H1 (cell line): ENCODE measurements around the gene BTNL8. TPM values are rescaled to one million over a fixed set of nuclear protein-coding genes. Genes with fewer than 3 reads are reported as not detected.

ENCODE experiments used
- CTCF ChIA-PET: fragments of 300-600 bp; sonication (Branson Sonifier 250); formaldehyde crosslinking; loops from one replicate; lab custom pipeline; 2021; ENCODE audit not compliant: partially characterized antibody; lab: Charles Lee
- POLR2A ChIA-PET: fragments of 300-600 bp; sonication (Branson Sonifier 250); formaldehyde crosslinking; loops from one replicate; lab custom pipeline; 2021; ENCODE audit warnings: inconsistent platforms; ENCODE audit not compliant: partially characterized antibody; lab: Charles Lee
- DNase-seq, 2 experiments: peaks; one replicate each; pipeline versions ENCODE4 v3.0.0 to v3.0.0-alpha.2; 2010 to 2022; ENCODE audit warnings: low spot score in 2 of 2, low read depth in 1 of 2, mixed read lengths in 1 of 2
- FAIRE-seq: peaks from 2 replicates; lab custom pipeline; 2011; peaks lifted over from hg19 to GRCh38; lab: Jason Lieb, UNC
- H2AFZ ChIP-seq: 2 replicates; pipeline ENCODE4 v1.8.1; 2012; ENCODE audit warnings: low read length, inconsistent platforms
- H2AK5ac ChIP-seq: 2 replicates; pipeline ENCODE4 v1.6.1; 2013; ENCODE audit warnings: low read depth, low read length
- H2BK120ac ChIP-seq: replicated peaks from 2 replicates; pipeline ENCODE3; 2013; ENCODE audit warnings: low read depth, low read length, inconsistent platforms
- H2BK12ac ChIP-seq: 2 replicates; pipeline ENCODE4 v1.6.1; 2013; ENCODE audit warnings: low read depth, low read length
- H2BK15ac ChIP-seq: 2 replicates; pipeline ENCODE4 v1.6.1; 2013; ENCODE audit warnings: low read length
- H2BK20ac ChIP-seq: 2 replicates; pipeline ENCODE4 v1.6.1; 2013; ENCODE audit warnings: low read length
- H2BK5ac ChIP-seq: 2 replicates; pipeline ENCODE4 v1.6.1; 2013; ENCODE audit warnings: low read depth, low read length
- H3K14ac ChIP-seq: 2 replicates; pipeline ENCODE4 v1.6.1; 2013; ENCODE audit warnings: inconsistent platforms; ENCODE audit not compliant: insufficient read length
- H3K18ac ChIP-seq: 2 replicates; pipeline ENCODE4 v1.6.1; 2013; ENCODE audit warnings: low read length; ENCODE audit errors: extremely low read depth
- H3K23ac ChIP-seq: 2 replicates; pipeline ENCODE4 v1.6.1; 2013; ENCODE audit warnings: inconsistent platforms; ENCODE audit not compliant: insufficient read length
- H3K23me2 ChIP-seq: 2 replicates; pipeline ENCODE4 v1.6.1; 2013; ENCODE audit warnings: low read depth, low read length
- H3K27ac ChIP-seq: 2 replicates; pipeline ENCODE4 v1.6.1; 2011; ENCODE audit warnings: low read depth, low read length, inconsistent platforms
- H3K27me3 ChIP-seq, 4 experiments: replicated peaks in 1 of 4; 1 replicate in 1 of 4; 2 replicates in 3 of 4; pipeline versions ENCODE4 v1.6.1 to v1.8.1; 2011 to 2013; ENCODE audit warnings: low read length in 3 of 4, mild to moderate bottlenecking in 3 of 4, inconsistent platforms in 2 of 4, mixed read lengths in 2 of 4, moderate library complexity in 1 of 4; ENCODE audit not compliant: control insufficient read depth in 3 of 4, insufficient read depth in 3 of 4; ENCODE audit errors: extremely low read depth in 1 of 4
- H3K36me3 ChIP-seq, 4 experiments: 2 replicates each; pipeline versions ENCODE4 v1.6.1 to v1.8.1; 2011 to 2013; ENCODE audit warnings: mild to moderate bottlenecking in 4 of 4, low read length in 3 of 4, moderate library complexity in 2 of 4, control low read depth in 1 of 4, inconsistent platforms in 1 of 4; ENCODE audit not compliant: insufficient read depth in 4 of 4, control insufficient read depth in 2 of 4
- H3K4ac ChIP-seq: replicated peaks from 2 replicates; pipeline ENCODE3; 2013; ENCODE audit warnings: low read length, low read depth, mixed read lengths, inconsistent platforms; ENCODE audit not compliant: insufficient read length
- H3K4me1 ChIP-seq, 4 experiments: replicated peaks in 1 of 4; 1 replicate in 1 of 4; 2 replicates in 3 of 4; pipeline versions ENCODE4 v1.6.1 to v1.8.1; 2011 to 2013; ENCODE audit warnings: low read length in 3 of 4, inconsistent platforms in 2 of 4, mixed read lengths in 1 of 4; ENCODE audit not compliant: insufficient read depth in 4 of 4, control insufficient read depth in 3 of 4
- H3K4me2 ChIP-seq, 2 experiments: 2 replicates each; pipeline versions ENCODE4 v1.6.1 to v1.8.1; 2011 to 2013; ENCODE audit warnings: low read depth in 2 of 2, low read length in 2 of 2, control low read depth in 1 of 2, inconsistent platforms in 1 of 2, mild to moderate bottlenecking in 1 of 2; ENCODE audit not compliant: insufficient read depth in 1 of 2
- H3K4me3 ChIP-seq, 4 experiments: fragments of 200-600, 300-600 bp in 1 of 4; sonication (generic), shearing (Covaris generic), sonication (Bioruptor Twin) in 1 of 4; 2 replicates each; pipeline versions ENCODE4 v1.5.1 to v1.8.1; 2011 to 2016; ENCODE audit warnings: low read length in 4 of 4, low read depth in 3 of 4, control low read depth in 2 of 4, inconsistent platforms in 2 of 4, mild to moderate bottlenecking in 2 of 4, mixed read lengths in 1 of 4, moderate library complexity in 1 of 4; ENCODE audit not compliant: insufficient read depth in 2 of 4; ENCODE audit errors: extremely low read depth in 1 of 4
- H3K56ac ChIP-seq: replicated peaks from 2 replicates; pipeline ENCODE3; 2013; ENCODE audit warnings: low read depth, mild to moderate bottlenecking, mixed read lengths, low read length, inconsistent platforms; ENCODE audit not compliant: insufficient read length
- H3K79me1 ChIP-seq: 2 replicates; pipeline ENCODE4 v1.6.1; 2013; ENCODE audit warnings: low read depth, low read length, control low read depth
- H3K79me2 ChIP-seq, 2 experiments: 2 replicates each; pipeline versions ENCODE4 v1.6.1 to v1.8.1; 2012 to 2013; ENCODE audit warnings: low read length in 2 of 2, mild to moderate bottlenecking in 2 of 2, inconsistent platforms in 1 of 2; ENCODE audit not compliant: insufficient read depth in 2 of 2, control insufficient read depth in 1 of 2
- H3K9ac ChIP-seq, 4 experiments: replicated peaks in 1 of 4; 1 replicate in 1 of 4; 2 replicates in 3 of 4; pipeline versions ENCODE4 v1.6.1 to v1.8.1; 2011 to 2013; ENCODE audit warnings: low read depth in 3 of 4, low read length in 3 of 4, control low read depth in 2 of 4, mild to moderate bottlenecking in 2 of 4, moderate library complexity in 2 of 4, inconsistent platforms in 1 of 4; ENCODE audit errors: extremely low read depth in 1 of 4
- H3K9me3 ChIP-seq, 2 experiments: 2 replicates each; pipeline versions ENCODE4 v1.6.1 to v1.8.1; 2012 to 2013; ENCODE audit warnings: mild to moderate bottlenecking in 2 of 2, moderate library complexity in 2 of 2, control low read depth in 1 of 2, inconsistent platforms in 1 of 2, low read depth in 1 of 2, low read length in 1 of 2, mixed read lengths in 1 of 2; ENCODE audit not compliant: insufficient read depth in 2 of 2
- H4K20me1 ChIP-seq, 2 experiments: replicated peaks in 1 of 2; 2 replicates each; pipeline versions ENCODE3 to v1.8.1; 2011 to 2013; ENCODE audit warnings: inconsistent platforms in 2 of 2, low read length in 2 of 2, mild to moderate bottlenecking in 1 of 2; ENCODE audit not compliant: insufficient read depth in 2 of 2, control insufficient read depth in 1 of 2
- H4K5ac ChIP-seq: 2 replicates; pipeline ENCODE4 v1.6.1; 2013; ENCODE audit warnings: low read length, low read depth, mixed read lengths, inconsistent platforms; ENCODE audit not compliant: insufficient read length
- H4K8ac ChIP-seq: 2 replicates; pipeline ENCODE4 v1.8.0; 2013; ENCODE audit warnings: mild to moderate bottlenecking, moderate library complexity, low read length, inconsistent platforms; ENCODE audit not compliant: insufficient read depth; ENCODE audit errors: extremely low read depth
- H4K91ac ChIP-seq: replicated peaks from 2 replicates; pipeline ENCODE3; 2013; ENCODE audit warnings: low read length, mixed read lengths, inconsistent platforms; ENCODE audit not compliant: insufficient read length
- BCL11A ChIP-seq, 2 experiments: IDR thresholded peaks; one replicate each; pipeline ENCODE4 v1.6.1; 2011; ENCODE audit warnings: low read depth in 2 of 2, low read length in 2 of 2, mild to moderate bottlenecking in 2 of 2
- BRCA1 ChIP-seq: IDR thresholded peaks from 2 replicates; pipeline ENCODE4 v1.6.1; 2012; ENCODE audit warnings: low read depth, low read length, improper control_type of control experiment
- CEBPB ChIP-seq: IDR thresholded peaks from 2 replicates; pipeline ENCODE4 v1.6.1; 2012; ENCODE audit warnings: low read depth, low read length
- CREB1 ChIP-seq: IDR thresholded peaks from 2 replicates; pipeline ENCODE4 v1.6.1; 2012; ENCODE audit warnings: inconsistent platforms
- CTBP2 ChIP-seq: IDR thresholded peaks from 2 replicates; pipeline ENCODE4 v1.7.0; 2011; ENCODE audit warnings: borderline replicate concordance, mild to moderate bottlenecking, moderate library complexity, mixed read lengths, low read length; ENCODE audit not compliant: insufficient read depth, insufficient read length
- EZH2 ChIP-seq: fragments of 200-600 bp; sonication (generic); IDR thresholded peaks from 2 replicates; pipeline ENCODE4 v1.7.1; 2012; ENCODE audit warnings: low read depth, mild to moderate bottlenecking, moderate library complexity, low read length, inconsistent platforms; ENCODE audit not compliant: severe bottlenecking
- FOSL1 ChIP-seq: IDR thresholded peaks from 2 replicates; pipeline ENCODE4 v1.6.1; 2011; ENCODE audit warnings: mild to moderate bottlenecking, low read depth, low read length, moderate library complexity; ENCODE audit not compliant: insufficient read depth
- KDM4A ChIP-seq: IDR thresholded peaks from one replicate; pipeline ENCODE4 v1.7.1; 2012; ENCODE audit warnings: low read depth, mild to moderate bottlenecking, moderate library complexity, low read length, inconsistent platforms; ENCODE audit not compliant: severe bottlenecking
- RFX5 ChIP-seq: IDR thresholded peaks from 2 replicates; pipeline ENCODE4 v1.6.1; 2011; ENCODE audit warnings: low read depth, low read length, improper control_type of control experiment, borderline replicate concordance
- SP2 ChIP-seq: IDR thresholded peaks from 2 replicates; pipeline ENCODE4 v1.6.1; 2012; ENCODE audit warnings: mild to moderate bottlenecking, low read length, inconsistent platforms
- TAF1 ChIP-seq: IDR thresholded peaks from 2 replicates; pipeline ENCODE4 v1.6.1; 2011; ENCODE audit warnings: mild to moderate bottlenecking, low read depth, low read length
- TAF7 ChIP-seq: optimal IDR thresholded peaks from 2 replicates; pipeline ENCODE3; 2011; ENCODE audit warnings: low read depth, mild to moderate bottlenecking, inconsistent platforms, low read length, moderate library complexity, borderline replicate concordance
- TEAD4 ChIP-seq: IDR thresholded peaks from 2 replicates; pipeline ENCODE4 v1.6.1; 2012; ENCODE audit warnings: low read depth, low read length, inconsistent platforms, mixed read lengths
- WGBS, 2 experiments: shearing (Covaris generic) in 1 of 2; methylation state at CpG; one replicate each; pipeline versions ENCODE4 v1.1.6 to v1.1.7; 2013 to 2015; ENCODE audit warnings: low lambda C conversion rate in 2 of 2, mixed read lengths in 2 of 2, inconsistent platforms in 1 of 2, low coverage in 1 of 2, missing lambda C conversion rate in 1 of 2; ENCODE audit not compliant: insufficient replicate concordance in 2 of 2, insufficient coverage in 1 of 2, insufficient read length in 1 of 2; ENCODE audit errors: extremely low coverage in 1 of 2, missing lambda C conversion rate in 1 of 2; 5-methylcytosine and 5-hydroxymethylcytosine counted together
- polyA plus RNA-seq, 7 experiments: library from polyadenylated mRNA; depleted of rRNA in 3 of 7; stranded (reverse) in 5 of 7; unstranded in 2 of 7; fragments of >200 nt in 5 of 7; fragments of 200-250 nt in 2 of 7; gene quantifications; 1 replicate in 5 of 7; 2 replicates in 1 of 7; 4 replicates in 1 of 7; pipeline versions ENCODE4 v1.2.1 to v1.2.3, GENCODE V29; 2011 to 2013; ENCODE audit warnings: missing spikeins in 2 of 7, mixed read lengths in 2 of 7
- total RNA-seq: library from RNA; stranded (reverse); fragmentation: NEBNext Ultra II Directional; extraction: Animal tissue kit (Norgen Biotek cat#: 25700); gene quantifications from 2 replicates; pipeline ENCODE4 v1.2.1, GENCODE V29; 2021

BTNL8 gene
- total and polyA plus RNA-seq, 2 of the 8 experiments (the other 6 are each of a cell fraction or from before 2014, with no cell fraction given): 0.32 to 0.48 TPM

GRCh38 chr5:180982008-180982741, 83.2 kb downstream of the BTNL8 start:
- 85% methylated on average over 23 of the region's 23 CpGs; no CpG with 5 or more reads in 1 of the 2 experiments for WGBS, 2 experiments
- Histone ChIP-seq H3K4ac (no peak overlapping the region), H3K79me2 (no peaks in the 10 kb centered on the region), H3K23me2 (no peaks in the 10 kb centered on the region), H3K36me3 (no peaks in the 10 kb centered on the region), H2BK20ac (no peak overlapping the region), H2BK5ac (no peak overlapping the region), H2AFZ (0 out of 2 replicates have a peak overlapping the region, but pooled peaks have one; percentile 9), H4K8ac (no peak overlapping the region; the same call in 1 of the 2 replicates), H3K9me3 (no peaks in the 10 kb centered on the region), H3K27ac (no peak overlapping the region), H2BK12ac (no peak overlapping the region), H3K27me3 (no peaks in the 10 kb centered on the region), H4K20me1 (no peaks in the 10 kb centered on the region), H3K4me2 (no peak overlapping the region; a peak in 1 of 4 replicates), H2BK15ac (no peak overlapping the region), H3K18ac (no peak overlapping the region), H4K5ac (no peak overlapping the region), H4K91ac (no peak overlapping the region), H3K4me3 (no peak overlapping the region), H3K23ac (no peak overlapping the region), H2BK120ac (no peak overlapping the region), H3K56ac (no peak overlapping the region), H2AK5ac (no peak overlapping the region), H3K9ac (no peak overlapping the region), H3K14ac (no peak overlapping the region), H3K4me1 (no peaks in the 10 kb centered on the region), H3K79me1 (no peaks in the 10 kb centered on the region)
- ChIA-PET CTCF (interaction anchor here (0.6 to 0.9 kb wide), 2 partner anchors 73 to 106 kb away, joined by 3 to 4 read pairs; no protein-coding TSS in a partner anchor), POLR2A (no interaction called here)
- DNase-seq: no peak
- FAIRE-seq: no peak
- no peak for TF ChIP-seq CTBP2
- TF ChIP-seq EZH2: no peak
- no peak for TF ChIP-seq TEAD4
- no peak for TF ChIP-seq KDM4A
- TF ChIP-seq FOSL1: no peak
- no peak for TF ChIP-seq BRCA1
- TF ChIP-seq CEBPB: no peak
- TF ChIP-seq TAF7: no peak
- TF ChIP-seq SP2: no peak
- no peak for TF ChIP-seq CREB1
- TF ChIP-seq TAF1: no peak
- no peak for TF ChIP-seq RFX5
- no peak for TF ChIP-seq BCL11A (IDR thresholded peaks at IDR 0.05; ENCODE audit: low read depth in 2 of 2, low read length in 2 of 2)
